A549 (cell line): Measurements from ENCODE around the gene SPEN. TPM values are rescaled to one million over a fixed set of nuclear protein-coding genes. Genes with fewer than 3 reads are reported as not detected.
A peak's percentile ranks its signal among the peaks of the same experiment; 100 is the strongest.

Experiments
- ATAC-seq, 2 experiments: fragments of 200-7000 bp in 1 of 2; fragments of >200 bp in 1 of 2; cut with Nextera tagmentation in 1 of 2; cut with Tn5 transposase in 1 of 2; 3 replicates each; pipeline versions ENCODE4 v1.8.0 to v1.9.1; 2018 to 2020; ENCODE audit warnings: mild to moderate bottlenecking in 1 of 2, moderate library complexity in 1 of 2
- CTCF ChIA-PET: fragments of 300-600 bp; sonication (Branson Sonifier 250); formaldehyde crosslinking; extraction: SDS; loops from one replicate; lab custom pipeline; 2021; ENCODE audit warnings: antibody characterized with exemption, inconsistent platforms; lab: Yijun Ruan, JAX
- POLR2A ChIA-PET: fragments of 350-600 bp; formaldehyde crosslinking; extraction: SDS; loops from one replicate; lab custom pipeline; 2021; ENCODE audit warnings: antibody characterized with exemption, inconsistent platforms; lab: Yijun Ruan, JAX
- DNase-seq, 2 experiments: peaks; one replicate each; pipeline versions ENCODE4 v3.0.0 to v3.0.0-alpha.2; 2011 to 2016; ENCODE audit warnings: low read depth in 1 of 2, low spot score in 1 of 2
- FAIRE-seq: peaks from 2 replicates; lab custom pipeline; 2011; peaks lifted over from hg19 to GRCh38; lab: Jason Lieb, UNC
- H3K27ac ChIP-seq, 2 experiments: fragments of >200 bp; sonication (Bioruptor Twin); formaldehyde crosslinking; 3 replicates each; pipeline ENCODE4 v1.5.1; 2016 to 2017
- H3K4me1 ChIP-seq: fragments of >200 bp; sonication (Bioruptor Twin); formaldehyde crosslinking; 3 replicates; pipeline ENCODE4 v1.6.1; 2016
- H3K4me2 ChIP-seq: fragments of >200 bp; sonication (Bioruptor Twin); formaldehyde crosslinking; 3 replicates; pipeline ENCODE4 v1.6.1; 2016
- H3K4me3 ChIP-seq: fragments of >200 bp; sonication (Bioruptor Twin); formaldehyde crosslinking; 3 replicates; pipeline ENCODE4 v1.5.1; 2016
- H3K9me3 ChIP-seq: fragments of >200 bp; sonication (Bioruptor Twin); formaldehyde crosslinking; 3 replicates; pipeline ENCODE4 v1.6.1; 2016
- BHLHE40 ChIP-seq: IDR thresholded peaks from 2 replicates; pipeline ENCODE4 v1.6.1; 2012; ENCODE audit warnings: low read depth, low read length, inconsistent platforms
- CBX2 ChIP-seq: fragments of 200-600 bp; sonication (generic); IDR thresholded peaks from 2 replicates; pipeline ENCODE4 v1.6.1; 2016; ENCODE audit warnings: low read depth, mild to moderate bottlenecking, borderline replicate concordance
- CEBPB ChIP-seq, 2 experiments: fragments of >200 bp in 1 of 2; sonication (Bioruptor Twin) in 1 of 2; formaldehyde crosslinking in 1 of 2; IDR thresholded peaks; 2 replicates each; pipeline ENCODE4 v1.6.1; 2012 to 2016
- CHD2 ChIP-seq: fragments of 150-350 bp; IDR thresholded peaks from 2 replicates; pipeline ENCODE4 v1.6.1; 2014; ENCODE audit warnings: low read length; ENCODE audit not compliant: partially characterized antibody
- CHD4 ChIP-seq: fragments of 200-600 bp; sonication (generic); IDR thresholded peaks from 2 replicates; pipeline ENCODE4 v1.6.1; 2016; ENCODE audit warnings: antibody characterized with exemption, mild to moderate bottlenecking, borderline replicate concordance
- ELK1 ChIP-seq: fragments of 150-350 bp; IDR thresholded peaks from 2 replicates; pipeline ENCODE4 v1.6.1; 2014; ENCODE audit warnings: low read depth, mild to moderate bottlenecking, low read length
- FOSB ChIP-seq: fragments of 250-450 bp; sonication (Bioruptor Pico); IDR thresholded peaks from 2 replicates; pipeline ENCODE4 v1.5.0; 2020; ENCODE audit warnings: mild to moderate bottlenecking, moderate library complexity
- HOXA7 ChIP-seq: fragments of 250-450 bp; sonication (Bioruptor Pico); IDR thresholded peaks from 2 replicates; pipeline ENCODE4 v1.5.0; 2020; ENCODE audit warnings: mild to moderate bottlenecking, moderate library complexity
- HOXB13 ChIP-seq: fragments of 250-450 bp; sonication (Bioruptor Pico); IDR thresholded peaks from 2 replicates; pipeline ENCODE4 v1.5.0; 2020; ENCODE audit warnings: low read depth, mild to moderate bottlenecking, moderate library complexity
- MAFK ChIP-seq: fragments of 450-650 bp; IDR thresholded peaks from 2 replicates; pipeline ENCODE4 v1.6.1; 2014; ENCODE audit not compliant: partially characterized antibody
- MAX ChIP-seq: IDR thresholded peaks from 2 replicates; pipeline ENCODE4 v1.6.1; 2012
- NFE2L2 ChIP-seq: fragments of 150-350 bp; conservative IDR thresholded peaks from 2 replicates; pipeline ENCODE4 v1.6.1; 2014; ENCODE audit warnings: low read length
- NPAS2 ChIP-seq: fragments of 250-450 bp; sonication (Bioruptor Pico); IDR thresholded peaks from 2 replicates; pipeline ENCODE4 v1.8.0; 2022; ENCODE audit warnings: mild to moderate bottlenecking, moderate library complexity, borderline replicate concordance
- NR3C1 ChIP-seq: fragments of >200 bp; sonication (Bioruptor Twin); formaldehyde crosslinking; IDR thresholded peaks from 3 replicates; pipeline ENCODE4 v1.6.1; 2017
- POLR2AphosphoS2 ChIP-seq: conservative IDR thresholded peaks from 2 replicates; pipeline ENCODE4 v1.6.1; 2012; ENCODE audit warnings: low read length, improper control_type of control experiment, inconsistent platforms
- RAD21 ChIP-seq, 2 experiments: fragments of >200 bp in 1 of 2; sonication (Bioruptor Twin) in 1 of 2; formaldehyde crosslinking in 1 of 2; IDR thresholded peaks in 1 of 2; conservative IDR thresholded peaks in 1 of 2; 2 replicates in 1 of 2; 3 replicates in 1 of 2; pipeline ENCODE4 v1.6.1; 2012 to 2018; ENCODE audit warnings: inconsistent platforms in 1 of 2
- RARB ChIP-seq: fragments of 250-450 bp; sonication (Bioruptor Pico); IDR thresholded peaks from 2 replicates; pipeline ENCODE4 v1.8.0; 2021; ENCODE audit warnings: mild to moderate bottlenecking, moderate library complexity
- RCOR1 ChIP-seq: fragments of 150-350 bp; IDR thresholded peaks from 2 replicates; pipeline ENCODE4 v1.6.1; 2014; ENCODE audit warnings: antibody characterized with exemption, low read length, low read depth
- REST ChIP-seq: fragments of 200-600 bp; sonication (generic); IDR thresholded peaks from 2 replicates; pipeline ENCODE4 v1.6.1; 2016; ENCODE audit warnings: antibody characterized with exemption, mild to moderate bottlenecking, moderate library complexity
- RFX5 ChIP-seq: fragments of 450-650 bp; IDR thresholded peaks from 2 replicates; pipeline ENCODE4 v1.7.1; 2014; ENCODE audit warnings: antibody characterized with exemption, mild to moderate bottlenecking, moderate library complexity
- SREBF2 ChIP-seq: fragments of 450-650 bp; IDR thresholded peaks from 2 replicates; pipeline ENCODE4 v1.6.1; 2014; ENCODE audit warnings: mild to moderate bottlenecking, moderate library complexity
- USF2 ChIP-seq: fragments of 450-650 bp; IDR thresholded peaks from 2 replicates; pipeline ENCODE4 v1.6.1; 2014; ENCODE audit warnings: antibody characterized with exemption
- ZFP36 ChIP-seq: fragments of 450-650 bp; IDR thresholded peaks from 2 replicates; pipeline ENCODE4 v1.6.1; 2014; ENCODE audit warnings: borderline replicate concordance; ENCODE audit not compliant: partially characterized antibody
- WGBS: methylation state at CpG from one replicate; pipeline ENCODE4 v1.1.6; 2017; ENCODE audit errors: missing lambda C conversion rate; 5-methylcytosine and 5-hydroxymethylcytosine counted together
- polyA plus RNA-seq, 4 experiments: library from polyadenylated mRNA; depleted of rRNA in 3 of 4; stranded (reverse); fragments of >200 nt; fragmentation: RNase III in 1 of 4; extraction: RNeasy Plus Mini Kit Qiagen cat#74134 plus additional on column Dnase treatment in 1 of 4; gene quantifications; 2 replicates in 3 of 4; 3 replicates in 1 of 4; pipeline ENCODE4 v1.2.3, GENCODE V29; 2011 to 2017

SPEN gene
- polyA plus RNA-seq, 2 of the 4 experiments (the other 2 are of a cell fraction): 7.0 to 15.5 TPM

- FAIRE-seq: no peak
- ATAC-seq: no peak
- Histone ChIP-seq H3K4me2 (peak overlapping the region; percentile 24; the same call in 1 of the 3 replicates), H3K27ac (peak overlapping the region in 1 of 2 experiments; percentile 10; a peak in 1 of 6 replicates), H3K4me3 (no peak overlapping the region), H3K9me3 (no peaks in the 10 kb centered on the region), H3K4me1 (peaks cover 30% of the 10 kb centered on the region)
- WGBS: 100% methylated on average over 2 of the region's 2 CpGs
- DNase-seq: no peak
- CTCF ChIA-PET: no interaction called here
- no peak for TF ChIP-seq BHLHE40
- TF ChIP-seq HOXA7 (CRISPR knock-in tag): no peak
- TF ChIP-seq CEBPB (IDR thresholded peaks at IDR 0.05): no peak
- no peak for TF ChIP-seq ZFP36
- TF ChIP-seq NFE2L2: no peak
- no peak for TF ChIP-seq ELK1
- TF ChIP-seq CBX2: no peak
- no peak for TF ChIP-seq MAFK
- POLR2A ChIA-PET: no interaction called here
These were observed 35.2 kb downstream of the SPEN start for GRCh38 chr1:15882665-15883064.

DNA sequence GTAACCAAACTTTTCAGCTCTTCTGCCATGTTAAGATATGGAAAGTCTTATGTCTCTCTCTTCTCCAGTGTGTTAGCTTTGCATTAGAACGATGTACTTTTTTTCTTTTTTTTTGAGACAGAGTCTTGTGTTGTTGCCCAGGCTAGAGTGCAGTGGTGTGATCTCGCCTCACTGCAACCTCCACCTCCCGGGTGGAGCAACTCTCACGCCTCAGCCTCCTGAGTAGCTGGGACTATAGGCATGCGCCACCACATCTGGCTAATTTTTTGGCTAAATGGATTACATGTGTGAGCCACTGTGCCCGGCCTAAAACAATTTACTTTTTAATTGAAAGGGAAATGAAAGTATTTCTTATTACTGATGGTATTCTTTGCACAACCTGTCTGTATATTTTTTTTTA, 35.8 kb downstream of the SPEN start:
- Histone ChIP-seq H3K4me3 (no peak overlapping the region), H3K4me2 (peak overlapping the region; percentile 24), H3K27ac (peak overlapping the region in 1 of 2 experiments; percentile 48; a peak in 2 of 6 replicates), H3K4me1 (peaks cover 30% of the 10 kb centered on the region), H3K9me3 (no peaks in the 10 kb centered on the region)
- WGBS: 72% methylated on average over 6 of the region's 6 CpGs
- ChIA-PET CTCF (no interaction called here), POLR2A (no interaction called here)
- no peak for ATAC-seq
- no peak for FAIRE-seq
- no peak for DNase-seq
- TF ChIP-seq CEBPB (IDR thresholded peaks at IDR 0.05) (no peak), POLR2AphosphoS2 (no peak), RFX5 (no peak), NR3C1 (no peak), HOXB13 (CRISPR knock-in tag) (no peak), REST (no peak), CHD2 (no peak), RARB (no peak), NPAS2 (no peak), RAD21 (conservative IDR thresholded peaks at IDR 0.05 in 1 of 2, IDR thresholded peaks at IDR 0.05 in 1 of 2) (no peak)
- TF ChIP-seq, all 56 proteins: peak for 0

GRCh38 chr1:15884477-15884876, 37.0 kb downstream of the SPEN start:
- Histone ChIP-seq H3K9me3 (no peaks in the 10 kb centered on the region), H3K4me2 (no peak overlapping the region), H3K27ac (no peak overlapping the region), H3K4me1 (peaks cover 30% of the 10 kb centered on the region), H3K4me3 (no peak overlapping the region)
- ChIA-PET CTCF (no interaction called here), POLR2A (no interaction called here)
- DNase-seq: no peak
- no peak for ATAC-seq
- WGBS: 86% methylated on average over 4 of the region's 4 CpGs
- FAIRE-seq: no peak
- no peak for TF ChIP-seq USF2
- TF ChIP-seq NR3C1: no peak
- no peak for TF ChIP-seq MAX
- TF ChIP-seq SREBF2: no peak
- no peak for TF ChIP-seq RCOR1
- TF ChIP-seq CHD4: no peak
- TF ChIP-seq FOSB (CRISPR knock-in tag): no peak
- TF ChIP-seq, all 56 proteins: peak for 0
